Left ventricle myocardium inferior (tissue), 1 donor: ENCODE data around the gene FOXL2. TPM values are rescaled to one million over a fixed set of nuclear protein-coding genes. Genes with fewer than 3 reads are reported as not detected.

ENCODE experiments used
- DNase-seq: peaks from one replicate; pipeline ENCODE4 v3.0.0-alpha.2; 2020
- H3K27ac ChIP-seq: fragments of 200-600 bp; replicated peaks from 2 replicates; pipeline ENCODE4 v1.8.0; 2021
- H3K27me3 ChIP-seq: fragments of 200-600 bp; 2 replicates; pipeline ENCODE4 v1.8.0; 2021; ENCODE audit warnings: low read depth
- H3K36me3 ChIP-seq: fragments of 200-600 bp; 2 replicates; pipeline ENCODE4 v1.8.0; 2021
- H3K4me1 ChIP-seq: fragments of 200-600 bp; 2 replicates; pipeline ENCODE4 v1.8.0; 2021
- H3K4me3 ChIP-seq: fragments of 200-600 bp; 2 replicates; pipeline ENCODE4 v1.8.0; 2021; ENCODE audit warnings: mild to moderate bottlenecking, moderate library complexity
- H3K9me3 ChIP-seq: fragments of 200-600 bp; replicated peaks from 2 replicates; pipeline ENCODE4 v1.8.0; 2021
- CTCF ChIP-seq: fragments of 200-600 bp; IDR thresholded peaks from 2 replicates; pipeline ENCODE4 v1.8.0; 2021; ENCODE audit warnings: antibody characterized with exemption, mild to moderate bottlenecking, borderline replicate concordance
- intact Hi-C: fragments of 100-400 bp; cut with micrococcal nuclease; formaldehyde crosslinking; loops from one replicate; pipeline ENCODE4 v1.11.0; 2022
- total RNA-seq: library from RNA; stranded (reverse); fragmentation: NEBNext Ultra II Directional; extraction: Animal tissue kit (Norgen Biotek cat#: 25700); gene quantifications from one replicate; pipeline ENCODE4 v1.2.1, GENCODE V29; 2021
- donor health status: DM: no; HTN: yes; CAD: no; lungs with severe emphysema.

FOXL2 gene
- total RNA-seq, 1 donor from 2014 or later: not detected

DNA sequence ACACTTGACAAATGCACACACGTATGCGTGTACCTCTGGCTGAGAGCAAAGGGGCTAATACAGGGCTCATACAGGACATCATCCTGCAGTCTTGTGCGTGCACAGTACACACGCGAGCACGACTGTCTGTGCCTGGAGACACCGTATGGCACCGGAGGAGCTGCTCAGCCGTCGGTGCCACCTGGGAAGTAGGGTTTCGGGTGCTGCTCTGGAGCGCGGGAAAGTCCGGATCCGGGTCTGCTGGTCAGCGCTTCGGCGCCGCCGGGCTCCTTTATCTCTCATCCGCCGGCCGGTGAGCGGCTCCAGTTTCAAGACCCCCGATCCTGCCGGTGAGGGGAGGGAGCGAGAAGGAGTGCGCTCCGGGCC lies 9.3 kb downstream of the FOXL2 start:
- intact Hi-C loops: loop anchor here (5.0 kb wide), 1 partner anchor 395 kb away; no protein-coding TSS in a partner anchor
- Histone ChIP-seq H3K4me1 (peaks cover 45% of the 10 kb centered on the region), H3K27me3 (peaks cover 93% of the 10 kb centered on the region), H3K27ac (no peak overlapping the region), H3K9me3 (no peaks in the 10 kb centered on the region), H3K36me3 (no peaks in the 10 kb centered on the region), H3K4me3 (no peak overlapping the region)
- no peak for TF ChIP-seq CTCF
- DNase-seq: no peak

DNA sequence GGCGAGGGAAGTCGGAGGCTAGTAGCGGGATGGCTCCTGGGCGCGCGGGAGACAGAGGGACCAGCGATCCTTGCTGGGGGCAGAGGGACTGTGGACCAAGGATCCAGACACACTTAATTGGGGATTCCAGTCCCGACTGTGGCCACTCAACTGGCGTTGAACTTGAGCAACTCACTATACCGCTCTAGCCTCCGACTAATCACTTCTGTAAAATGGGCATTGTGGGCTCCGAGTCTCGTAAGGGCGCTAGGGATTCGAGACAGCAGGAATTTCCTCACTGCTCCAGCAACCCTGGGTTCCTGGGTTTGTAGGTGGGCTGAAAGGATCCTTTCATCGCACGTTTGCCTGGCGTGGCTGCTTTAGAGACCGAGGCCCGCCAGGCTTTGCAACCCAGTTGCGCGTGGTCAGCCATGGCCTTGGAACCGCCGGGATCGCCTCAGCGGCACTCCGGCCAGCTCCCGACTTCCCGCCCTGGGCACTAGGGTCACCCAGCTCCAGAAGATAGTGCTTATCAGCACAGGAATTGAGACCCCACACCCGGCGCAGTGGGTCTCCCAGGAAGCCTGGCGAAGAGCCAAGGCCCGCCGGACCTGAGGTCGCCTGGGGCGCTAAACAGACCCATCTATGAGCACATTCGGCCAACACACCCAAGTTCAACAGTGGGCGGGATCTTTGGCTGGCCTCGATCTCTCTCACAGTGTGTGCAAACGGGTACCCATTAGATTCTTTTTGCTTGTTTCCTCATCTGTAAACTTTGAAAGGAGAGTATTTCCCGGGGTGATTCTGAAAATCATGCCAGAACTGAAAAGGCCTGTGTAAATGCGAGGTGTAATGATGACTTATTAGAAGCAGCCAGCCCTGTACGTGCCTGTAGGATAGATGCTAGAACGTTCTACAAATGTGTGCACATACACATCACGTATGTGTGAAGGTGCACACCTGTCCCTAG lies 9.9 kb downstream of the FOXL2 start:
- intact Hi-C loops: loop anchor here (5.0 kb wide), 1 partner anchor 395 kb away; no protein-coding TSS in a partner anchor
- Histone ChIP-seq H3K4me3 (peak overlapping the region; percentile 58), H3K36me3 (no peaks in the 10 kb centered on the region), H3K9me3 (no peaks in the 10 kb centered on the region), H3K4me1 (peaks cover 45% of the 10 kb centered on the region), H3K27ac (no peak overlapping the region), H3K27me3 (peaks cover 89% of the 10 kb centered on the region)
- DNase-seq: no peak
- no peak for TF ChIP-seq CTCF

DNA sequence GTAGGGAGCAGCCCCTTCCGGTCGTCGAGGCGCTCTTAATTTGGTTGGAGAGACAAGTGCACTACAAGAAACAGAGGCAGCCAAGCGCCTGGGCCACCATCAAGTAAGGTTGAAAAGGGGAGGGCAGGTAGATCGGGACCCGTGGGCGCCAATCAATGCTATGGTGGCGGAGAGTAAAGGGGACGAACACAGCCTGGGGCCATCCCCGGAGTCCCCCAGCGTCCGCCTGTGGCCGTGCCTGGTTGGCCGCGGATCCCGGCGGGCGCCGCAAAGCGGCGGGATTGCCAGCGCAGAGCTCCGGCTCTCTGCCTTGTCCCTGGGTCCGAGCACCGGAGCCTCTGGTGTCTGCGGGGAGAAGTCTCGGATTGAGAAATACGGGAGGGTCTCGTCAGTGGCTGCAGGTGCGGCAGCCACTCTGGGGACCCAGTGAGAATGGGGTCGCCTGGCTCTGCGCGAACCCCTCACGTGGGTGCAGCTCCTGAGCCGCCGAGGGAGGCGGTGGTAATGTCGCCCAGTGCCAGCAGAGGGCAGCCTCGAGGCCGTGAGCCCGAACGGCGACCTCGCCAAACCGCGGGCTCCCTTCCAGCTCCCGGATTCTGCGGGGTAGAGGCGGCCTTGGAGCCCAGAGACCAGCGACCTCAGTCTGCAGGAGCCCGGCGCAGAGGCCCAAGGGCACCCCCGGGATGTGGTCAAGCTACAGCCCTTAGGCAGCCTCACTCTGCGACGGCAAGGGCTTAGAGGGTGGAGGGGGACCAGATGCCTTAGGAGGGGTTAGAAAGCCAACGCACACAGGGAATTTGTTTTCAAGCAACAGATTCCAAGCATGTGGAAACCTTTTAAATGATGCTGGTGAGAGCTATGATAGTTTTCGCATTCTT lies 10.8 kb downstream of the FOXL2 start:
- Histone ChIP-seq H3K27ac (no peak overlapping the region), H3K27me3 (peaks cover 80% of the 10 kb centered on the region), H3K4me3 (peak overlapping the region; percentile 58), H3K36me3 (no peaks in the 10 kb centered on the region), H3K4me1 (peaks cover 45% of the 10 kb centered on the region), H3K9me3 (no peaks in the 10 kb centered on the region)
- intact Hi-C loops: loop anchor here (5.0 kb wide), 1 partner anchor 396 kb away; no protein-coding TSS in a partner anchor
- peak; percentile 75 for DNase-seq
- peak; percentile 98 for TF ChIP-seq CTCF

GRCh38 chr3:138935505-138935862 lies 11.5 kb downstream of the FOXL2 start:
- intact Hi-C loops: loop anchor here (5.0 kb wide), 1 partner anchor 397 kb away; no protein-coding TSS in a partner anchor
- no peak for TF ChIP-seq CTCF
- Histone ChIP-seq H3K4me1 (peaks cover 45% of the 10 kb centered on the region), H3K36me3 (no peaks in the 10 kb centered on the region), H3K9me3 (no peaks in the 10 kb centered on the region), H3K4me3 (peak overlapping the region; percentile 58), H3K27me3 (peaks cover 74% of the 10 kb centered on the region), H3K27ac (no peak overlapping the region)
- DNase-seq: no peak

- TF ChIP-seq CTCF: no peak
- H3K4me3 ChIP-seq: no peak overlapping the region
- intact Hi-C loops: no loop called here
- DNase-seq: no peak
- peaks cover 68% of the 10 kb centered on the region for H3K27me3 ChIP-seq
- H3K9me3 ChIP-seq: no peaks in the 10 kb centered on the region
- no peak overlapping the region for H3K27ac ChIP-seq
- peaks cover 35% of the 10 kb centered on the region for H3K4me1 ChIP-seq
- no peaks in the 10 kb centered on the region for H3K36me3 ChIP-seq
Measured at GRCh38 chr3:138933981-138934691, 12.8 kb downstream of the FOXL2 start.
